Calu3 (cell line): ENCODE data around the gene GALNS. TPM values are rescaled to one million over a fixed set of nuclear protein-coding genes. Genes with fewer than 3 reads are reported as not detected.
"Not testable (repeated sequence)": the region's sequence is repeated elsewhere in the genome, so short reads cannot be mapped to it uniquely, and the experiment has no call there.

Experiments
- BruUV-seq: library from RNA; stranded (reverse); fragments of 400-500 nt; replicated peaks from 2 replicates; lab custom pipeline; 2021; lab: Mats Ljungman, UMichigan
- CTCF ChIA-PET: fragments of 300-600 bp; sonication (Branson Sonifier 250); formaldehyde crosslinking; loops from one replicate; lab custom pipeline; 2022; ENCODE audit warnings: antibody characterized with exemption; lab: Charles Lee
- DNase-seq: peaks from one replicate; pipeline ENCODE4 v3.0.0; 2022
- H3K27ac Mint-ChIP-seq: one replicate; pipeline ENCODE4 v1.8.0; 2022; ENCODE audit warnings: mixed read lengths; ENCODE audit not compliant: unreplicated experiment
- H3K27me3 Mint-ChIP-seq: one replicate; pipeline ENCODE4 v1.8.0; 2022; ENCODE audit warnings: mixed read lengths; ENCODE audit not compliant: unreplicated experiment
- H3K36me3 Mint-ChIP-seq: one replicate; pipeline ENCODE4 v1.8.0; 2022; ENCODE audit warnings: mild to moderate bottlenecking, moderate library complexity, mixed read lengths; ENCODE audit not compliant: insufficient read depth, unreplicated experiment
- H3K4me1 Mint-ChIP-seq: one replicate; pipeline ENCODE4 v1.8.0; 2022; ENCODE audit warnings: mild to moderate bottlenecking, low read depth, mixed read lengths; ENCODE audit not compliant: unreplicated experiment
- H3K4me3 Mint-ChIP-seq: one replicate; pipeline ENCODE4 v1.8.0; 2022; ENCODE audit warnings: mild to moderate bottlenecking, low read depth, moderate library complexity, mixed read lengths; ENCODE audit not compliant: unreplicated experiment
- H3K9me3 Mint-ChIP-seq: one replicate; pipeline ENCODE4 v1.8.0; 2022; ENCODE audit warnings: low read depth, mixed read lengths; ENCODE audit not compliant: unreplicated experiment
- CTCF ChIP-seq: fragments of 200-600 bp; IDR thresholded peaks from one replicate; pipeline ENCODE4 v1.8.0; 2022; ENCODE audit warnings: antibody characterized with exemption; ENCODE audit not compliant: unreplicated experiment
- intact Hi-C: fragments of 100-400 bp; cut with micrococcal nuclease; formaldehyde crosslinking; loops from one replicate; pipeline ENCODE4 v1.10.0; 2022; ENCODE audit not compliant: unreplicated experiment
- total RNA-seq: library from RNA; stranded (reverse); gene quantifications from 2 replicates; pipeline ENCODE4 v1.2.3, GENCODE V29; 2022

GALNS gene
- total RNA-seq, 1 experiment from 2014 or later: 50.4 TPM

GRCh38 chr16:88789594-88789993 is 67.2 kb downstream of the GALNS start:
- TF ChIP-seq CTCF: no peak

GRCh38 chr16:88788749-88789148 is 68.0 kb downstream of the GALNS start:
- DNase-seq, H3K27ac Mint-ChIP-seq, CTCF ChIA-PET, BruUV-seq, H3K9me3 Mint-ChIP-seq, H3K4me3 Mint-ChIP-seq, H3K4me1 Mint-ChIP-seq, intact Hi-C loops: not testable (repeated sequence)
- peaks cover 25% of the 10 kb centered on the region for H3K36me3 Mint-ChIP-seq
- peaks cover 20% of the 10 kb centered on the region for H3K27me3 Mint-ChIP-seq

More at GRCh38 chr16:88789594-88789993, 67.2 kb downstream of the GALNS start:
- BruUV-seq: no TSS peak
- H3K27ac Mint-ChIP-seq: no peak overlapping the region
- H3K4me3 Mint-ChIP-seq: no peak overlapping the region
- H3K36me3 Mint-ChIP-seq: peaks cover 17% of the 10 kb centered on the region
- no peak for DNase-seq
- CTCF ChIA-PET: no interaction called here
- no peaks in the 10 kb centered on the region for H3K4me1 Mint-ChIP-seq
- intact Hi-C loops: no loop called here
- H3K27me3 Mint-ChIP-seq: peaks cover 20% of the 10 kb centered on the region
- no peaks in the 10 kb centered on the region for H3K9me3 Mint-ChIP-seq

GRCh38 chr16:88787579-88788314 is 69.0 kb downstream of the GALNS start:
- peaks cover 11% of the 10 kb centered on the region for H3K27me3 Mint-ChIP-seq
- no peak overlapping the region for H3K27ac Mint-ChIP-seq
- no peak for TF ChIP-seq CTCF
- intact Hi-C loops: no loop called here
- CTCF ChIA-PET: interaction anchor here (0.6 to 0.7 kb wide), 2 partner anchors 50 to 66 kb away, joined by 3 read pairs; no protein-coding TSS in a partner anchor
- peaks cover 13% of the 10 kb centered on the region for H3K4me1 Mint-ChIP-seq
- no peaks in the 10 kb centered on the region for H3K9me3 Mint-ChIP-seq
- H3K4me3 Mint-ChIP-seq: no peak overlapping the region
- DNase-seq: no peak
- no TSS peak for BruUV-seq
- peaks cover 35% of the 10 kb centered on the region for H3K36me3 Mint-ChIP-seq

- intact Hi-C loops: loop anchor here (2.0 kb wide), 1 partner anchor 41 kb away; no protein-coding TSS in a partner anchor
- Mint-ChIP-seq H3K27me3 (no peaks in the 10 kb centered on the region), H3K9me3 (no peaks in the 10 kb centered on the region), H3K27ac (peak within 1 kb of the TSS; percentile 26), H3K36me3 (peaks cover 36% of the 10 kb centered on the region), H3K4me1 (peaks cover 37% of the 10 kb centered on the region), H3K4me3 (peak within 1 kb of the TSS; percentile 75)
- TF ChIP-seq CTCF: peak; percentile 96
- CTCF ChIA-PET: interaction anchor here (4.7 kb wide), 1 partner anchor 49 kb away, joined by 39 read pairs; no protein-coding TSS in a partner anchor
- BruUV-seq: no TSS peak
- peak; percentile 86 for DNase-seq
These were observed 71.4 kb downstream of the GALNS start, which contains the start of gene PIEZO1 for GRCh38 chr16:88785106-88785924. PIEZO1 (minus strand) TSS chr16:88785220; CDS start chr16:88784964, 256 bp downstream.
